Activated T-cell treated with anti-CD3 and anti-CD28 coated beads, Interleukin-2, amount 50 U/mL, for 24 hours (primary cell): ENCODE data around the gene PIR.

Source experiments
- DNase-seq: peaks from one replicate; pipeline ENCODE4 v3.0.0-alpha.2; 2020
- H3K27ac Mint-ChIP-seq: 2 replicates; pipeline ENCODE4 v1.8.0; 2020; ENCODE audit warnings: mild to moderate bottlenecking, mixed read lengths
- H3K27me3 Mint-ChIP-seq: 2 replicates; pipeline ENCODE4 v1.8.0; 2020; ENCODE audit warnings: mixed read lengths
- H3K36me3 Mint-ChIP-seq: 2 replicates; pipeline ENCODE4 v1.8.0; 2020; ENCODE audit warnings: low read depth, mixed read lengths
- H3K4me1 Mint-ChIP-seq: 2 replicates; pipeline ENCODE4 v1.8.0; 2020; ENCODE audit warnings: low read depth, mixed read lengths
- H3K4me3 Mint-ChIP-seq: 2 replicates; pipeline ENCODE4 v1.8.0; 2020; ENCODE audit warnings: mild to moderate bottlenecking, moderate library complexity, mixed read lengths
- H3K9me3 Mint-ChIP-seq: 2 replicates; pipeline ENCODE4 v1.8.0; 2020; ENCODE audit warnings: mixed read lengths

Gene PIR

GRCh38 chrX:15465896-15466651 lies 27.1 kb downstream of the PIR start:
- Mint-ChIP-seq H3K36me3 (no peaks in the 10 kb centered on the region), H3K27me3 (peaks cover 47% of the 10 kb centered on the region), H3K9me3 (no peaks in the 10 kb centered on the region), H3K4me1 (peaks cover under 1% of the 10 kb centered on the region), H3K4me3 (no peak overlapping the region), H3K27ac (no peak overlapping the region)
- DNase-seq = no peak

GRCh38 chrX:15465347-15465746 lies 27.8 kb downstream of the PIR start:
- Mint-ChIP-seq H3K27ac (no peak overlapping the region), H3K9me3 (no peaks in the 10 kb centered on the region)

GRCh38 chrX:15464704-15465103 lies 28.4 kb downstream of the PIR start:
- Mint-ChIP-seq H3K27me3 (peaks cover 54% of the 10 kb centered on the region), H3K4me3 (no peak overlapping the region), H3K4me1 (no peaks in the 10 kb centered on the region), H3K36me3 (no peaks in the 10 kb centered on the region), H3K9me3 (no peaks in the 10 kb centered on the region), H3K27ac (no peak overlapping the region)
- DNase-seq = no peak

More at GRCh38 chrX:15465347-15465746, 27.8 kb downstream of the PIR start:
- Mint-ChIP-seq H3K36me3 (no peaks in the 10 kb centered on the region), H3K4me3 (no peak overlapping the region), H3K27me3 (peaks cover 48% of the 10 kb centered on the region), H3K4me1 (no peaks in the 10 kb centered on the region)
- DNase-seq = no peak

- H3K36me3 Mint-ChIP-seq = no peaks in the 10 kb centered on the region
- H3K27ac Mint-ChIP-seq = no peak overlapping the region
Measured at GRCh38 chrX:15451913-15452312, 41.2 kb downstream of the PIR start.

GRCh38 chrX:15448010-15448639 lies 45.0 kb downstream of the PIR start:
- Mint-ChIP-seq H3K27me3 (peaks cover 38% of the 10 kb centered on the region), H3K36me3 (no peaks in the 10 kb centered on the region), H3K4me3 (no peak overlapping the region), H3K9me3 (no peaks in the 10 kb centered on the region), H3K27ac (no peak overlapping the region), H3K4me1 (no peaks in the 10 kb centered on the region)
- no peak for DNase-seq

More at GRCh38 chrX:15451913-15452312, 41.2 kb downstream of the PIR start:
- H3K9me3 Mint-ChIP-seq = no peaks in the 10 kb centered on the region
- no peak overlapping the region for H3K4me3 Mint-ChIP-seq
- no peak for DNase-seq
- H3K27me3 Mint-ChIP-seq = peaks cover 53% of the 10 kb centered on the region
- H3K4me1 Mint-ChIP-seq = no peaks in the 10 kb centered on the region

- Mint-ChIP-seq H3K36me3 (no peaks in the 10 kb centered on the region), H3K27ac (no peak overlapping the region), H3K9me3 (no peaks in the 10 kb centered on the region), H3K4me3 (no peak overlapping the region), H3K4me1 (no peaks in the 10 kb centered on the region), H3K27me3 (peaks cover 48% of the 10 kb centered on the region)
- DNase-seq = no peak
Measured at GRCh38 chrX:15441464-15441863, 51.7 kb downstream of the PIR start.

- Mint-ChIP-seq H3K27ac (no peak overlapping the region), H3K36me3 (no peaks in the 10 kb centered on the region), H3K4me1 (no peaks in the 10 kb centered on the region), H3K4me3 (no peak overlapping the region), H3K9me3 (no peaks in the 10 kb centered on the region), H3K27me3 (peaks cover 46% of the 10 kb centered on the region)
- DNase-seq = no peak
Measured at GRCh38 chrX:15438332-15438731, 54.8 kb downstream of the PIR start.

GRCh38 chrX:15437724-15438123 lies 55.4 kb downstream of the PIR start:
- Mint-ChIP-seq H3K4me3 (no peak overlapping the region), H3K36me3 (no peaks in the 10 kb centered on the region), H3K27ac (no peak overlapping the region), H3K9me3 (no peaks in the 10 kb centered on the region), H3K27me3 (peaks cover 52% of the 10 kb centered on the region), H3K4me1 (no peaks in the 10 kb centered on the region)
- DNase-seq = no peak

GRCh38 chrX:15435836-15436619 lies 57.1 kb downstream of the PIR start:
- H3K27ac Mint-ChIP-seq = no peak overlapping the region
- H3K4me1 Mint-ChIP-seq = no peaks in the 10 kb centered on the region
- H3K9me3 Mint-ChIP-seq = no peaks in the 10 kb centered on the region
- H3K27me3 Mint-ChIP-seq = peaks cover 59% of the 10 kb centered on the region
- H3K4me3 Mint-ChIP-seq = no peak overlapping the region
- H3K36me3 Mint-ChIP-seq = no peaks in the 10 kb centered on the region
- DNase-seq = no peak

- Mint-ChIP-seq H3K4me1 (no peaks in the 10 kb centered on the region), H3K9me3 (no peaks in the 10 kb centered on the region), H3K27me3 (peaks cover 57% of the 10 kb centered on the region), H3K27ac (no peak overlapping the region), H3K4me3 (no peak overlapping the region), H3K36me3 (no peaks in the 10 kb centered on the region)
- no peak for DNase-seq
Measured at GRCh38 chrX:15434205-15434604, 58.9 kb downstream of the PIR start.

- Mint-ChIP-seq H3K4me1 (no peaks in the 10 kb centered on the region), H3K9me3 (no peaks in the 10 kb centered on the region), H3K36me3 (no peaks in the 10 kb centered on the region), H3K4me3 (no peak overlapping the region), H3K27me3 (peaks cover 57% of the 10 kb centered on the region), H3K27ac (no peak overlapping the region)
- DNase-seq = no peak
Measured at GRCh38 chrX:15430584-15430983, 62.5 kb downstream of the PIR start.

- H3K27me3 Mint-ChIP-seq = peaks cover 54% of the 10 kb centered on the region
- H3K4me1 Mint-ChIP-seq = no peaks in the 10 kb centered on the region
- H3K27ac Mint-ChIP-seq = no peak overlapping the region
- H3K4me3 Mint-ChIP-seq = no peak overlapping the region
- no peaks in the 10 kb centered on the region for H3K9me3 Mint-ChIP-seq
- DNase-seq = no peak
- H3K36me3 Mint-ChIP-seq = no peaks in the 10 kb centered on the region
Measured at GRCh38 chrX:15430076-15430475, 63.1 kb downstream of the PIR start.

GRCh38 chrX:15425024-15425423 lies 68.1 kb downstream of the PIR start:
- no peaks in the 10 kb centered on the region for H3K36me3 Mint-ChIP-seq
- no peaks in the 10 kb centered on the region for H3K9me3 Mint-ChIP-seq
- no peak overlapping the region for H3K4me3 Mint-ChIP-seq
- DNase-seq = no peak
- H3K27me3 Mint-ChIP-seq = peaks cover 37% of the 10 kb centered on the region
- no peak overlapping the region for H3K27ac Mint-ChIP-seq
- no peaks in the 10 kb centered on the region for H3K4me1 Mint-ChIP-seq

GRCh38 chrX:15418707-15419181 lies 74.4 kb downstream of the PIR start:
- Mint-ChIP-seq H3K36me3 (no peaks in the 10 kb centered on the region), H3K27me3 (peaks cover 53% of the 10 kb centered on the region), H3K9me3 (peaks cover 5% of the 10 kb centered on the region), H3K4me1 (no peaks in the 10 kb centered on the region), H3K4me3 (no peak overlapping the region), H3K27ac (no peak overlapping the region)
- no peak for DNase-seq
